GM21528 (cell line): ENCODE results near the gene ORM1.
"Not testable (repeated sequence)": the region's sequence is repeated elsewhere in the genome, so short reads cannot be mapped to it uniquely, and the experiment has no call there.

Source experiments
- ATAC-seq: cut with Tn5 transposase; IDR thresholded peaks from one replicate; pipeline ENCODE4 v1.9.1; 2021; ENCODE audit warnings: mild to moderate bottlenecking, moderate library complexity; ENCODE audit not compliant: unreplicated experiment, low FRiP score

Gene ORM1

GRCh38 chr9:114304416-114305188 lies 18.3 kb upstream of the ORM1 start:
- ATAC-seq, result no peak

- no peak for ATAC-seq
Observed at GRCh38 chr9:114307899-114308267, 15.0 kb upstream of the ORM1 start.

- no peak for ATAC-seq
Observed at GRCh38 chr9:114308361-114308950, 14.4 kb upstream of the ORM1 start.

GRCh38 chr9:114309096-114309495 lies 13.8 kb upstream of the ORM1 start:
- ATAC-seq, result no peak

- no peak for ATAC-seq
Observed at GRCh38 chr9:114310471-114311450, 12.1 kb upstream of the ORM1 start.

- no peak for ATAC-seq
Observed at GRCh38 chr9:114311571-114312512, 11.1 kb upstream of the ORM1 start.

DNA sequence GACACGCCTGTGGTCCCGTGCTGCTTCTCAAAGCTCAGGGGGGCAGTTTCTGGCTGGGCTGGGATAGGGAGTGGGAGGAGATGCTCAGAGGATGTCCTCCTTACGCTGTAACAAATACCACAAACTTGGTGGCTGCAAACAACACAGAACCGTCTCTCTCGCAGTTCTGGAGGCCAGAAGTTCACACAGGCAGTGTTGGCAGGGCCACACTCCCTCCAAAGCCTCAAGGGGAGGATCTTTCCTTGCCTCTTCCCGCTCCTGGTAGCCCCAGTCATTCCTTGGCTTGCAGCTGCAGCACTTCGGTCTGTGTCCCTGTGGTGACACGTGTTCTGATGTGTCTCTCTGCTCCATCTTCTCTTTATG lies 10.4 kb upstream of the ORM1 start:
- ATAC-seq, result no peak

DNA sequence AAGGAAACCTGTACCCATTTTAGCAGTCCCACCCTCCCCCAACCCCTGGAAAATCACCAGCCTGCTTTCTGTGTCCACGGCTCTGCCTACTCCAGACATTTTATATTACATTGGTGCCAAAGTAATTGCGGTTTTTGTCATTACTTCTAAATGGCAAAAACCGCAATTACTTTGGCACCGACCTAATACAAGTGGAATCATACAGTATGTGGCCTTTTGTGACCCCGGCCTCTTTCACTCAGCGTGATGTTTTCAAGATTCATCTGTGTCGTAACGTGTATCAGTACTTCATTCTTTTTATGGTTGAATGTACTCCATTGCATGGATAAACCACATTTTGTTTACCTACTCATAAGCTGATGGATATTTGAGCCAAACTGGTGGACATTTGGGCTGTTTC lies 9.7 kb upstream of the ORM1 start:
- no peak for ATAC-seq

GRCh38 chr9:114314256-114314867 lies 8.5 kb upstream of the ORM1 start:
- no peak for ATAC-seq

GRCh38 chr9:114314881-114315722 lies 7.8 kb upstream of the ORM1 start:
- ATAC-seq, result no peak

DNA sequence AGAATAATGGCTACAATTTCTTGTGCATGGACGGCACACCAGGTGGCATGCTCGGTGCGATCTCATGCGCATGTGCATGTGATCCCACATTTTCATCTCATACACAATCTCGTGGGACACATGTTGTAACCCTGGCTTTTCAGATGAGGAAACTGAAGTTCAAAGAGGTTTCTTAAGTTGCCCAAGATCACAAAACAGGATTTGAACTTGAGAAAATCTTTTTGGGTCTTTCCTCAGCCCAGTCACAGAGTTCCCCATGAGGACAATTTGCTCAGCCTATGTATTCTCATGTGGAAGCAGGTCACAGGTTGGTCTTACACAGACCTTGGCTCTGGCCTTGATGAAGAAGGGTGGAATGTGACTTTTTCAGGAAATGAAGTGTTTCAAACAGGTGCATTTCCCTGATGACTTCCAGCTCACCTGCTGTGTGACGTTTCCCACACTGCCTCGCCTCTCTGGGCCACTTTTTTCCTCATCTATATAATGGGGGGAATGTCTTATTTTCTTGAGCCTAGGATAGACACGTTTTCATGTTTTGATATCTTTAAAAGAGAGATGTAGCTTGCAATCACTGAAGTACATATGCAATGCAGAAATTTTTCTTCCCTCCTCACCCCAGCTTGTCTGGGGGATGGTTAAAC lies 7.1 kb upstream of the ORM1 start:
- no peak for ATAC-seq

DNA sequence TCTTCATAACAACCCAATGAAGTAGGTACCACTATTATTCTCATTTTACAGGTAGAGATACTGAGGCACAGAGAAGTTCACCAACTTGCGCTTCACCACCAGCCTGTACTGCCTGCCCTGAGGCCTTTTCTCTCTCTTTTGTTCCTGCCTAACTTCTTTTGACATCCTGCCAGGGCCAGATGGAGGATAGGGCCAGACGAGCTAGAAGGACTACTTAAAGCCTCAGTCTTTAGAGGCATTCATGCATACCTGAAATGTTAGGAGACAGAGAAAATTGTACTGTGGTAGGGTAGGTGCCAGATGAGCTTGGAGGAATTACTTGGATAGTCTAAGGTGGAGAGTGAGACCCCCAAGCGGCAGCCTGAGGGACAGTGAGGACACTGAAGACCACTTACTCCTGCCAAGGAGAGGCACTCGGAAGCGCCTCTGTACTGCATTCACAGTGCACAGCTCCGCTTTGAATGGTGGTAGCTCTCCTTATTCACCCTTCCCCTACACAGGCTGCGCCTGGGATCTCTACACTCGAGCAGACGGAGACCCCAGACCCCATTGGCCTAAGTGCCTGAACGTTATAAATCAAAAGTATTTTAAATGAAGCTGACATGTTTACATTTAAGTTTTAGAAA lies 6.2 kb upstream of the ORM1 start:
- ATAC-seq, result no peak

DNA sequence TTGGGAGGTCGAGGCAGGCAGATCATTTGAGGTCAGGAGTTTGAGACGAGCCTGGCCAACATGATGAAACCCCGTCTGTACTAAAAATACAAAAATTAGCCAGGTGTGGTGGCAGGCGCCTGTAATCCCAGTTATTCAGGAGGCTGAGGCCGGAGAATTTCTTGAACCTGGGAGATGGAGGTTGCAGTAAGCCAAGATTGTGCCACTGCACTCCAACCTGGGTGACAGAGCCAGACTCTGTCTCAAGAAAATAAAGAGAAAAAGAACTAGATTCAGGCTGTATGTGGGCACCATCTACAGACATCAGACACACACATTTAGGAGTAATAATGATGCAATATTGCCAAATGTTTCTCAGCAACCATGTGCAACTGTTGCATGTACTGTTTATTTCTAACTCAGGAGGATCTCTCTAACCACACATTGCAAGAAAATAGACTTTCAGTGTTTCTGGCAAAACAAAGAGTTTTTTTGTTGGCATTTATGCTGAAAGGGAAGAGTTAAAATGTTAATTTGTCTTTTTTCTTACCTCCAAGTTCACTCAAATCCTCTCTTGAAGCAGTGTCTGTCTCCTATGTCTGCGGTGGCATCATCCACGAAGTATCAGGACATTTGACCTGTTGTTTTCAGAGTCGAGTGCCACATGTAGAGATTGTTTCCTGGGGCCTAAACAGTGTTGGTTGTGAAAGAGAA lies 5.1 kb upstream of the ORM1 start:
- ATAC-seq, result no peak

DNA sequence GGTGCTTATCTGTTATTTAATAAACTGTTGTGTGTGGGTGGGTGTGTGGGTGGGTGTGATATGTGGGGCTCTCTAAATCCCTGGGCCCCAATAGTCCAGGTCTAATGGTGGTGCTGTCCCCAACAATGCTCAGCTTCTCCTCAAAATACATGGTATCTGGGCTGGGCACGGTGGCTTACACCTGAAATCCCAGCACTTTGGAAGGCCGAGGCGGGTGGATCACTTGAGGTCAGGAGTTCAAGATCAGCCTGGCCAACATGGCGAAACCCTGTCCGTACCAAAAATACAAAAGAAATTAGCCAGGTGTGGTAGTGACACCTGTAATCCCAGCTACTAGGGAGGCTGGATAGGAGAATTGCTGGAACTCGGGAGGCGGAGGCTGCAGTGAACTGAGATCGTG lies 4.5 kb upstream of the ORM1 start:
- ATAC-seq, result no peak

- no peak for ATAC-seq
Observed at GRCh38 chr9:114319147-114319546, 3.8 kb upstream of the ORM1 start.

DNA sequence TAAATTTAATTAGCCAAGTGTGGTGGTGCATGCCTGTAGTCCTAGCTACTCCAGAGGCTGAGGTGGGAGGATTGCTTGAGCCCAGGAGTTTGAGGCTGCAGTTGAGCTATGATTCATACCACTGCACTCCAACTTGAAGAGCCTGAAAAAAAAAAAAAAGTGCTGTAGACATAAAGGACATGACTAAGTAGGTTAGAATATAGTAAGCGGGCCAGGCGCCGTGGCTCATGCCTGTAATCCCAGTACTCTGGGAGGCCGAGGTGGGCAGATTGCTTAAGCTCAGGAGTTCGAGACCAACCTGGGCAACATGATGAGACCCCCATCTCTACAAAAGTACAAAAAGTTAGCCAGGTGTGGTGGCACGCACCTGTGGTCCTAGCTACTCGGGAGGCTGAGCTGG lies 2.2 kb upstream of the ORM1 start:
- not testable (repeated sequence) for ATAC-seq

- no peak for ATAC-seq
Observed at GRCh38 chr9:114321759-114322158, 1.1 kb upstream of the ORM1 start.
